DND-41 (cell line): ENCODE measurements around the gene DOCK4.

Experiments
- ATAC-seq: fragments of 200-7000 bp; cut with Tn5 transposase; 3 replicates; pipeline ENCODE4 v1.9.1; 2021; ENCODE audit warnings: low read depth; ENCODE audit not compliant: insufficient read depth
- DNase-seq: peaks from one replicate; pipeline ENCODE4 v3.0.0-alpha.2; 2020
- H2AFZ ChIP-seq: 2 replicates; pipeline ENCODE4 v1.6.0; 2012; ENCODE audit warnings: low read depth, low read length
- H3K27ac ChIP-seq: 2 replicates; pipeline ENCODE4 v1.5.1; 2012; ENCODE audit warnings: low read length, inconsistent platforms
- H3K27me3 ChIP-seq: fragments of 200-600 bp; sonication (generic); 2 replicates; pipeline ENCODE4 v1.6.0; 2012; ENCODE audit warnings: low read length, mild to moderate bottlenecking, inconsistent platforms; ENCODE audit not compliant: insufficient read depth, poor library complexity
- H3K36me3 ChIP-seq: 2 replicates; pipeline ENCODE4 v1.5.1; 2012; ENCODE audit warnings: low read length, inconsistent platforms; ENCODE audit not compliant: insufficient read depth
- H3K4me1 ChIP-seq: 2 replicates; pipeline ENCODE4 v1.5.1; 2012; ENCODE audit warnings: mild to moderate bottlenecking, low read length; ENCODE audit not compliant: insufficient read depth
- H3K4me2 ChIP-seq: 2 replicates; pipeline ENCODE4 v1.6.0; 2012; ENCODE audit warnings: mild to moderate bottlenecking, moderate library complexity, low read length, inconsistent platforms; ENCODE audit not compliant: insufficient read depth
- H3K4me3 ChIP-seq, 2 experiments: fragments of 200-600 bp in 1 of 2; shearing (Covaris generic) in 1 of 2; 2 replicates each; pipeline ENCODE4 v1.5.1; 2012 to 2016; ENCODE audit warnings: inconsistent platforms in 2 of 2, low read length in 2 of 2, mild to moderate bottlenecking in 2 of 2, low read depth in 1 of 2, moderate library complexity in 1 of 2
- H3K79me2 ChIP-seq: 2 replicates; pipeline ENCODE4 v1.6.0; 2012; ENCODE audit warnings: low read length, inconsistent platforms; ENCODE audit not compliant: insufficient read depth
- H3K9ac ChIP-seq: 2 replicates; pipeline ENCODE4 v1.6.0; 2012; ENCODE audit warnings: low read depth, mild to moderate bottlenecking, inconsistent platforms, low read length, moderate library complexity
- H3K9me3 ChIP-seq: 2 replicates; pipeline ENCODE4 v1.5.1; 2012; ENCODE audit warnings: low read length, moderate library complexity, mild to moderate bottlenecking, inconsistent platforms; ENCODE audit not compliant: insufficient read depth, severe bottlenecking
- H4K20me1 ChIP-seq: 2 replicates; pipeline ENCODE4 v1.6.0; 2012; ENCODE audit warnings: low read length; ENCODE audit not compliant: insufficient read depth
- CTCF ChIP-seq: IDR thresholded peaks from 2 replicates; pipeline ENCODE4 v1.5.1; 2012; ENCODE audit warnings: borderline replicate concordance, low read length, moderate library complexity, mild to moderate bottlenecking; ENCODE audit not compliant: poor library complexity, severe bottlenecking; ENCODE audit errors: extremely low read depth
- EZH2 ChIP-seq: IDR thresholded peaks from 3 replicates; pipeline ENCODE4 v1.6.1; 2012; ENCODE audit warnings: borderline replicate concordance, low read depth, mild to moderate bottlenecking, moderate library complexity, low read length, inconsistent platforms; ENCODE audit not compliant: severe bottlenecking

Gene DOCK4

GRCh38 chr7:112201839-112202238 is 4.4 kb downstream of the DOCK4 start:
- Histone ChIP-seq H3K9ac (no peak overlapping the region), H3K27me3 (peaks cover 22% of the 10 kb centered on the region), H3K79me2 (peaks cover 3% of the 10 kb centered on the region), H3K36me3 (peaks cover 3% of the 10 kb centered on the region; the same call in 1 of the 2 replicates), H3K4me1 (peaks cover 29% of the 10 kb centered on the region), H3K9me3 (no peaks in the 10 kb centered on the region), H3K27ac (no peak overlapping the region), H3K4me2 (no peak overlapping the region), H4K20me1 (no peaks in the 10 kb centered on the region), H3K4me3 (no peak overlapping the region), H2AFZ (no peak overlapping the region)
- ATAC-seq = no peak
- no peak for TF ChIP-seq CTCF
- TF ChIP-seq EZH2 = no peak
- DNase-seq = no peak

- no peak for TF ChIP-seq EZH2
- TF ChIP-seq CTCF = no peak
- H3K79me2 ChIP-seq = no peaks in the 10 kb centered on the region
- no peak overlapping the region for H3K4me2 ChIP-seq
These were observed 4.8 kb downstream of the DOCK4 start for GRCh38 chr7:112201411-112201810.

GRCh38 chr7:112199672-112200071 is 6.5 kb downstream of the DOCK4 start:
- Histone ChIP-seq H3K79me2 (no peaks in the 10 kb centered on the region), H3K9me3 (no peaks in the 10 kb centered on the region), H3K27ac (no peak overlapping the region), H3K9ac (no peak overlapping the region), H3K27me3 (peaks cover 13% of the 10 kb centered on the region), H4K20me1 (no peaks in the 10 kb centered on the region), H3K36me3 (no peaks in the 10 kb centered on the region), H3K4me1 (peaks cover 20% of the 10 kb centered on the region), H3K4me2 (no peak overlapping the region), H3K4me3 (no peak overlapping the region), H2AFZ (no peak overlapping the region)
- ATAC-seq (no peak), DNase-seq (no peak)
- TF ChIP-seq CTCF (no peak), EZH2 (no peak)

More at GRCh38 chr7:112201411-112201810, 4.8 kb downstream of the DOCK4 start:
- Histone ChIP-seq H3K4me1 (peaks cover 29% of the 10 kb centered on the region), H2AFZ (no peak overlapping the region), H3K27me3 (peaks cover 22% of the 10 kb centered on the region), H3K9me3 (no peaks in the 10 kb centered on the region), H3K36me3 (no peaks in the 10 kb centered on the region), H3K27ac (no peak overlapping the region), H3K9ac (no peak overlapping the region), H4K20me1 (no peaks in the 10 kb centered on the region), H3K4me3 (no peak overlapping the region)
- ATAC-seq (no peak), DNase-seq (no peak)

- TF ChIP-seq CTCF (no peak), EZH2 (no peak)
- Histone ChIP-seq H3K27ac (no peak overlapping the region), H3K9me3 (no peaks in the 10 kb centered on the region), H3K79me2 (no peaks in the 10 kb centered on the region), H3K27me3 (peaks cover 8% of the 10 kb centered on the region), H3K9ac (no peak overlapping the region), H2AFZ (no peak overlapping the region), H3K4me1 (peaks cover 14% of the 10 kb centered on the region), H4K20me1 (no peaks in the 10 kb centered on the region), H3K36me3 (no peaks in the 10 kb centered on the region), H3K4me3 (no peak overlapping the region), H3K4me2 (no peak overlapping the region)
- DNase-seq (no peak), ATAC-seq (no peak)
These were observed 7.1 kb downstream of the DOCK4 start for GRCh38 chr7:112199035-112199655.
